KOPT-K1 (cell line): ENCODE results near the gene RLN3.
A peak's percentile ranks its signal among the peaks of the same experiment; 100 is the strongest.

ENCODE experiments used
- H3K27ac ChIP-seq: fragments of 200-600 bp; sonication (generic); 2 replicates; pipeline ENCODE4 v1.5.1; 2016; ENCODE audit warnings: antibody characterized with exemption, mild to moderate bottlenecking, low read depth, low read length; ENCODE audit not compliant: poor library complexity, severe bottlenecking
- H3K36me3 ChIP-seq: fragments of 200-600 bp; sonication (generic); 2 replicates; pipeline ENCODE4 v1.5.1; 2017; ENCODE audit warnings: antibody characterized with exemption, mild to moderate bottlenecking, low read length, moderate library complexity; ENCODE audit not compliant: insufficient read depth
- H3K9me3 ChIP-seq: fragments of 200-600 bp; sonication (generic); 2 replicates; pipeline ENCODE4 v1.5.1; 2017; ENCODE audit warnings: antibody characterized with exemption, low read length, mild to moderate bottlenecking; ENCODE audit not compliant: insufficient read depth, poor library complexity, severe bottlenecking

Gene RLN3, protein sequence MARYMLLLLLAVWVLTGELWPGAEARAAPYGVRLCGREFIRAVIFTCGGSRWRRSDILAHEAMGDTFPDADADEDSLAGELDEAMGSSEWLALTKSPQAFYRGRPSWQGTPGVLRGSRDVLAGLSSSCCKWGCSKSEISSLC

DNA sequence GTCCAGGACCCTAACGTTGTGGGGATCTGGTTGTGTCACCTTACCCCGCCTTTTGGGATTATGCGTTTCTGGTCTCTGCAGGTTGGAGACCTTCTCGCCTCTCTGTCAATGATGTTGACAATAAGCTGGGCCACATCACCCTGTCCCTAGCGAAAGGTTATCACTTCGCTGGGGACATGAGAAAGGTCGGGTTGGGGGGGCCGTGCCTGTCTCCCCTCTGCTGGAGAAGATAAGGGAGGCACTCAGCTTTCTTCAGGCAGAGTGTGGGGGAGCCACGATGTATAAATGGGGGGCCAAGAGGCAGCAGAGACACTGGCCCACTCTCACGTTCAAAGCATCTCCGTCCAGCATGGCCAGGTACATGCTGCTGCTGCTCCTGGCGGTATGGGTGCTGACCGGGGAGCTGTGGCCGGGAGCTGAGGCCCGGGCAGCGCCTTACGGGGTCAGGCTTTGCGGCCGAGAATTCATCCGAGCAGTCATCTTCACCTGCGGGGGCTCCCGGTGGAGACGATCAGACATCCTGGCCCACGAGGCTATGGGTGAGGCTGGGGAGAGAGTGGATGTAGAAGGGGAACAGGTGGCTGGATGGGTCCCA is at the start of gene RLN3:
RLN3 (plus strand) TSS at position 293 of the 595 bp plus-strand sequence; CDS start at position 350, 57 bp downstream.
- no peaks in the 10 kb centered on the region for H3K36me3 ChIP-seq
- H3K27ac ChIP-seq = no peak within 1 kb of the TSS
- no peaks in the 10 kb centered on the region for H3K9me3 ChIP-seq

DNA sequence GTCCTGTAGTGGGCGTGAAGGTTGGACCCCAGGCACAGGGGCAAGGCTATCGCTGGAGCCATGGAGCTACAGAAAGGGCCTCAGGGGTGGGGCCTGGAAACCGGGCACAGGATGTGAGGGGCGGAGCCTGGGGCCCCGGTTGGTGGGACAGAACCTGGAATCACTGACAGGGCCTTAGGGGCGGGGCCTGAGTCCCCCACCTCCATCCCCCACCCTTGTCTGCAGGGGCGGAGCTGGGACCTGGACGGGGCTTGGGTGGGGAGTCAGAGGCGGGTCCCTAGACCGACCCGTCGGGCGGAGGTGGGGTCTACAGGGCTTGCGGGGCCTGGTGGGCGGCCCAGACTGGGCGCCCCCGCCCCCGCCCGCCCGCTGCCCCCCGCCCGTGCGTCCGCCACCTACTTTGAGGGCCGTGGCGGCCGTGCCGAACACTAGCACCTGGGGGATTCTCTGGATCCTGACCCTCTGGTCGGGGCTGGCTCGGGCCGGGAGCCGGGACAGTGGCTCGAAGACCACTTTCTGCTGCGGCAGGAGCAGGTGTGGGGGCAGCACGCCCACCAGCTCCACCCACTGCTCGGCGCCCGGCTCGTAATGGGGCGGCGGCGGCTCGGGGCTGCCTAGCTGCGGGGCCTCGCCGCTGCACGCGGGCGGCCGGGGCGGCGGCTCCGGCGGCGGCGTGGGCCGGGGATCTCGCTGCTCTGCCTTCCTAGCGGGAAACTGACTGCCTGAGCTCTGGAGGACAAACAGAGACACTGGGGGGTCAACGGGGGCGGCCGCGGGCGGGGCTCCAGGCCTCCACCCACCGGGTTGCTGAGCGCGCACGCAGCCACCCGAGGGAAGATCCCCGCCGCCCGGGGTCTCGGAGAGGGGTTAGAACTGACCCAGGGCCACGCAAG is 49.4 kb upstream of the RLN3 start:
- H3K9me3 ChIP-seq = no peaks in the 10 kb centered on the region
- peaks cover 19% of the 10 kb centered on the region; the same call in 1 of the 2 replicates for H3K36me3 ChIP-seq
- H3K27ac ChIP-seq = no peak overlapping the region

DNA sequence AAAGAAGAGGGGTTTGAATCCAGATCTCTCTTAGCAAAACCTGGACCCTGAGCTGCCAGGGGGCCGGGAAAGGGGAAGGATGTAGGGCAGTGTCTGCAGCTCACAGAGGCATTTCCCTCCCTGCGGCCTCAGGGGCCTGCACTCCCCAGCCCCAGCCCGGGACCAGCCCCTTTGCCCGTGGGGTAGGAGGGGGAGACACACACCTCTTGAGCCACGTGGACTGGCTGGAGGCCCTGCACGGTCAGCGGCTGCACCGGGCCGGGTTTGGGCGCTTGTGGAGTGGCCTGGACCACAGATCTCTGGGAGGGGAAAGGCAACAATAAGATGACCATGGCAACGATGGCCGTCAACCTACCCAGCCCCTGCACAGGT is 48.7 kb upstream of the RLN3 start:
- H3K9me3 ChIP-seq = no peaks in the 10 kb centered on the region
- H3K36me3 ChIP-seq = peaks cover 19% of the 10 kb centered on the region; the same call in 1 of the 2 replicates
- H3K27ac ChIP-seq = no peak overlapping the region

- peaks cover 19% of the 10 kb centered on the region; the same call in 1 of the 2 replicates for H3K36me3 ChIP-seq
- H3K27ac ChIP-seq = no peak overlapping the region
- no peaks in the 10 kb centered on the region for H3K9me3 ChIP-seq
Measured at GRCh38 chr19:13979686-13980085, 48.3 kb upstream of the RLN3 start.

GRCh38 chr19:13980340-13980739 is 47.6 kb upstream of the RLN3 start:
- H3K9me3 ChIP-seq = no peaks in the 10 kb centered on the region
- no peak overlapping the region for H3K27ac ChIP-seq
- peaks cover 19% of the 10 kb centered on the region; the same call in 1 of the 2 replicates for H3K36me3 ChIP-seq

DNA sequence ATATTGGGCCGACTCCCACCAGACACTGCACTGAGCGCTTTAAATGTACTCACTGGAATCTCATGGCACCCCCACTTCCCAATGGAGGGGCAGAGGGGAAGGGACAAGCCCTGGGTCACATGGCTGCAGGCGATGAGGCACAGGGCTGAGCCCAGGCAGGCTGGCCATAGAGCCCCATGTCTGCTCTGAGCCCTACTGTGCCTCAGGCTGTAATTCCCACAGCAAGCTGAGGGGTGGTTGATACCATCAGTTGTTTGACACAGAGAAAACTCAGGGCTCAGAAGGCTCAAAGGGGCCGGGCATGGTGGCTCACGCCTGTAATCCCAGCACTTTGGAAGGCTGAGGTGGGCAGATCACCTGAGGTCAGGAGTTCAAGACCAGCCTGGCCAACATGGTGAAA is 46.9 kb upstream of the RLN3 start:
- Histone ChIP-seq H3K36me3 (peaks cover 17% of the 10 kb centered on the region; the same call in 1 of the 2 replicates), H3K27ac (no peak overlapping the region)

GRCh38 chr19:13981467-13981866 is 46.5 kb upstream of the RLN3 start:
- peak overlapping the region; percentile 34 for H3K27ac ChIP-seq
- peaks cover 13% of the 10 kb centered on the region; the same call in 1 of the 2 replicates for H3K36me3 ChIP-seq
- H3K9me3 ChIP-seq = no peaks in the 10 kb centered on the region

More for the DNA sequence above, 46.9 kb upstream of the RLN3 start:
- H3K9me3 ChIP-seq = no peaks in the 10 kb centered on the region

DNA sequence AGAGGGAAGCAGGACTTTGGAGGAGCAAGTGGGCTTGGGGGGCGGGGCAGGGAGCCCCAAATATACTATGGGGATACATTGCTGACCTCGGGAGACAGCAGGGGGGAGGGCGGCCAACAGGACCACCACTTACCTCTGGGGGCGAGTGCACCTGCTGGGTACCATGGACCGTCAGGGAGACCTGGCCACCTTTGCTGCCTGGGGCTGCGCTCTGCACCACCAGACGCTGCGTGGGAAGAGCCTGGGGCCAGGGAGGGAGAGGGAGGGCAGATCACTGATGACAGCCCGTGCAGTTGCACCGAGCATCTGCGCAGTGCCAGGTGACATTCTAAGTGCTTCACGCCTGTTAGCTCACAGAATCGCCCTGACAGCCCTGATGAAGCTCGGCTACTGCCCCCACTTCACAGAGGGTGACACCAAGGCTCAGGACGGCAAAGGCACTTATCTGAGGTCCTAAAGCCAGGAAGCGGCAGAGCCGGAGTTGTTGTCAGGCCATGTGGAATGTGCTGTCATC is 45.9 kb upstream of the RLN3 start:
- Histone ChIP-seq H3K36me3 (peaks cover 13% of the 10 kb centered on the region; the same call in 1 of the 2 replicates), H3K9me3 (no peaks in the 10 kb centered on the region), H3K27ac (peak overlapping the region; percentile 34)

- Histone ChIP-seq H3K9me3 (no peaks in the 10 kb centered on the region), H3K36me3 (peaks cover 13% of the 10 kb centered on the region; the same call in 1 of the 2 replicates), H3K27ac (peak overlapping the region; percentile 68)
Measured at GRCh38 chr19:13982773-13983172, 45.2 kb upstream of the RLN3 start.

- H3K9me3 ChIP-seq = no peaks in the 10 kb centered on the region
- peaks cover 13% of the 10 kb centered on the region; the same call in 1 of the 2 replicates for H3K36me3 ChIP-seq
- H3K27ac ChIP-seq = peak overlapping the region; percentile 68
Measured at GRCh38 chr19:13983213-13983889, 44.6 kb upstream of the RLN3 start.

GRCh38 chr19:13984186-13984585 is 43.8 kb upstream of the RLN3 start:
- peak overlapping the region; percentile 98 for H3K27ac ChIP-seq
- H3K9me3 ChIP-seq = no peaks in the 10 kb centered on the region
- H3K36me3 ChIP-seq = peaks cover 13% of the 10 kb centered on the region; the same call in 1 of the 2 replicates

GRCh38 chr19:13984875-13985741 is 42.8 kb upstream of the RLN3 start:
- peak overlapping the region; percentile 98 for H3K27ac ChIP-seq
- no peaks in the 10 kb centered on the region for H3K9me3 ChIP-seq
- peaks cover 4% of the 10 kb centered on the region; the same call in 1 of the 2 replicates for H3K36me3 ChIP-seq

DNA sequence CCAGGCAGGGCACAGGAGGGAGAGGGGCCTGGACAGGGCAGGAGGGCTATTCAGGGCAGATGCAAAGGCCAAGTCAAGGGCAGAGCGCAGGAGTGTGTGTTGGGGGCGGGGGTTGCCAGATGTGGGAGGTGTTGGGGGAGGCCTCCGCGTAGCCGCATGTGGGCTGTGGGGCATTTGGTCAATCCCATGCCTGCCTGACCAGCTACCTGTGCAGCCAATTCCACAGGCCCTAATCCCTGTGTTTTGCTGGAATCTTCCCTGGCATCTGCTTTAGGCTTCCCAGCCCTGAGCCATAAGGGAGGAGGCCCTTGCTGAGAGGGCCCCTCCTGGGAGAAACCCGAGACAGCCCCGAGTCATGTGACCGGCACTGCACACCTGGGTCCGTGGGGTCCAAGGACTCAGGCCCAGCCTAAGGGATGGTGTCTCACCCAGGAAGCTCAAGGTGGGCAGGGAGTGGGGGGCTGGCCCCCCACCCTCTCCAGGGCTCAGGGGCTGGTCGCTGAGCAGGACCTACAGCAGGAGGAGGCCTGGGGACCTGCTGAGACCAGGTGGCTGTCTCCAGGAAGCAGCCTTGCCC is 42.1 kb upstream of the RLN3 start:
- Histone ChIP-seq H3K27ac (peak overlapping the region; percentile 98), H3K36me3 (peaks cover 1% of the 10 kb centered on the region; the same call in 1 of the 2 replicates), H3K9me3 (no peaks in the 10 kb centered on the region)
